AG10803 (cell line): ENCODE results near the gene PTPRM.

Experiments
- DNase-seq: peaks from one replicate; pipeline ENCODE4 v3.0.0; 2010; ENCODE audit warnings: low read depth
- H3K4me3 ChIP-seq: 2 replicates; pipeline ENCODE4 v1.5.1; 2011; ENCODE audit warnings: mild to moderate bottlenecking, low read length, control low read depth
- CTCF ChIP-seq: conservative IDR thresholded peaks from 2 replicates; pipeline ENCODE4 v1.5.1; 2011; ENCODE audit warnings: mild to moderate bottlenecking, low read length, control low read depth, inconsistent platforms

The PTPRM gene

GRCh38 chr18:8300751-8301410, 733.8 kb downstream of the PTPRM start:
- H3K4me3 ChIP-seq, result no peak overlapping the region
- no peak for DNase-seq
- no peak for TF ChIP-seq CTCF

- TF ChIP-seq CTCF, result no peak
- DNase-seq, result peak; percentile 27
- H3K4me3 ChIP-seq, result no peak overlapping the region
These were observed 734.5 kb downstream of the PTPRM start for GRCh38 chr18:8301427-8302172.

GRCh38 chr18:8303151-8303755, 736.1 kb downstream of the PTPRM start:
- H3K4me3 ChIP-seq, result no peak overlapping the region
- TF ChIP-seq CTCF, result no peak
- DNase-seq, result no peak

DNA sequence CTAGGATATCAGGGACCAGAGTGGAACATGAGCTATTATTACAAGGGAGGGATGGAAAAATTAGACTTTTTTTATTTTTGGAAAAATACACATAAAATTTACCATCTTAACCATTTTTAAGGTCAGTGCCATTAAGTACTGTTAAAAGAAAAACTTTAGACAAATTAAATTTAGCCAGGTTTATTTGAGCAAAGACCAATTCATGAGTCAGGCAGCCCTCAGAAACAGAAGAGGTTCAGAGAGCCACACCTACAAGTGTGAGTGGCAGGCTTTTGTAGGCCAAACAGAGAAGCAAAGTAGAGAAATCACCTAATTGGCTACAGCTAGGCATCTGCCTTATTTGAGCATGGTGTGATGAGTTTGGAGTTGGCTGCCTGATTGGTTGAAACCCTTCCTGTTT, 740.8 kb downstream of the PTPRM start:
- no peak for TF ChIP-seq CTCF
- DNase-seq, result no peak
- H3K4me3 ChIP-seq, result no peak overlapping the region

- no peak overlapping the region for H3K4me3 ChIP-seq
- DNase-seq, result no peak
- TF ChIP-seq CTCF, result no peak
These were observed 745.9 kb downstream of the PTPRM start for GRCh38 chr18:8313043-8313442.

GRCh38 chr18:8314124-8314523, 747.0 kb downstream of the PTPRM start:
- DNase-seq, result peak; percentile 10
- H3K4me3 ChIP-seq, result no peak overlapping the region
- TF ChIP-seq CTCF, result no peak
